Esophagus muscularis mucosa (tissue), 4 donors: ENCODE measurements around the gene SLF2. TPM values are rescaled to one million over a fixed set of nuclear protein-coding genes. Genes with fewer than 3 reads are reported as not detected.
A peak's percentile ranks its signal among the peaks of the same experiment; 100 is the strongest.

Experiments used
- DNase-seq: peaks from one replicate; pipeline ENCODE4 v3.0.0-alpha.2; 2017; ENCODE audit errors: extremely low spot score
- H3K27ac ChIP-seq, 4 donors: fragments of 200-600 bp; sonication (generic); replicated peaks in 1 of 4; 1 replicate in 3 of 4; 2 replicates in 1 of 4; pipeline ENCODE4 v1.5.1; 2016 to 2019; ENCODE audit warnings: mild to moderate bottlenecking in 1 of 4
- H3K27me3 ChIP-seq, 4 donors: fragments of 200-600 bp; sonication (generic); one replicate each; pipeline versions ENCODE4 v1.5.1 to v1.6.0; 2016 to 2019
- H3K36me3 ChIP-seq, 4 donors: fragments of 200-600 bp; sonication (generic); one replicate each; pipeline ENCODE4 v1.5.1; 2016 to 2019
- H3K4me1 ChIP-seq, 4 donors: fragments of 200-600 bp; sonication (generic); one replicate each; pipeline ENCODE4 v1.5.1; 2016 to 2019
- H3K4me3 ChIP-seq, 4 donors: fragments of 200-600 bp; sonication (generic); 1 replicate in 2 of 4; 2 replicates in 2 of 4; pipeline ENCODE4 v1.5.1; 2016 to 2019; ENCODE audit warnings: mild to moderate bottlenecking in 4 of 4, moderate library complexity in 1 of 4
- H3K9me3 ChIP-seq, 4 donors: fragments of 200-600 bp; sonication (generic); 1 replicate in 3 of 4; 2 replicates in 1 of 4; pipeline ENCODE4 v1.5.1; 2016 to 2019
- EP300 ChIP-seq: sonication (generic); formaldehyde crosslinking; IDR thresholded peaks from one replicate; pipeline ENCODE4 v1.6.1; 2017; ENCODE audit warnings: antibody characterized with exemption
- POLR2A ChIP-seq: fragments of 450-650 bp; IDR thresholded peaks from one replicate; pipeline ENCODE4 v1.6.1; 2017; ENCODE audit warnings: antibody characterized with exemption, moderate library complexity, mild to moderate bottlenecking, low read depth
- POLR2AphosphoS5 ChIP-seq, 2 donors: sonication (generic); formaldehyde crosslinking; IDR thresholded peaks; one replicate each; pipeline ENCODE4 v1.6.1; 2017; ENCODE audit warnings: antibody characterized with exemption in 2 of 2
- WGBS: methylation state at CpG from one replicate; pipeline ENCODE4 v1.1.5; 2018; 5-methylcytosine and 5-hydroxymethylcytosine counted together
- intact Hi-C: fragments of 100-400 bp; cut with DNase I; formaldehyde crosslinking; loops from one replicate; pipeline ENCODE4 v1.15.1; 2023
- total RNA-seq, 4 donors: library from RNA; depleted of rRNA; stranded (reverse); fragments of >200 nt; gene quantifications; one replicate each; pipeline versions ENCODE4 v1.1.0 to v1.2.1, GENCODE V29; 2016
- TF ChIP-seq, protein P1 (sequence below), 3 experiments: fragments of 200-600 bp in 2 of 3; fragments of 450-650 bp in 1 of 3; sonication (generic) in 2 of 3; IDR thresholded peaks; one replicate each; pipeline ENCODE4 v1.5.1; 2017 to 2019; ENCODE audit warnings: antibody characterized with exemption in 3 of 3, mild to moderate bottlenecking in 2 of 3, moderate library complexity in 1 of 3

Gene SLF2
- total RNA-seq, 4 donors from 2014 or later, result 19.1 to 34.1 (median 20.8) TPM

DNA sequence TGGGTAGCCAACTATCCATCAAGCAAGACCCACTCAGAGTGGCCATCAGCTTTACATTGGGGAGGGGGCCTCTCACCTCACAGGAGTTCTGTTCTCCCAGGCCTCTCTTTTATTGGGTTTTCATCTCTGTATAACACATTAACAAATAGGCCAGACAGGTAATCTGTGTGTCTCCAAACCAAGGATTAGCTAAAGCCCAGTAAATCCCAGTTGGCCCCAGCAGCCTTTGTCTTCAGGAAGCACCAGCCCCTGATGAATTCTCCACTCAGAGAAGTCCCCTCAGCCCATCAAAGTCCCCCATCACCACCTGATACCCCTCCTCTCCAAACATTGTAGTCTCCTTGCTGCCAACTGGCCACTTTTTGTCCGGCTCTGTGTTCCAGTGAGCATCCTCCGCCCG is 16.9 kb upstream of the SLF2 start:
- TF ChIP-seq EP300 (no peak), POLR2AphosphoS5 (IDR thresholded peaks at IDR 0.05) (no peak), POLR2A (no peak)
- TF ChIP-seq, protein P1, sequence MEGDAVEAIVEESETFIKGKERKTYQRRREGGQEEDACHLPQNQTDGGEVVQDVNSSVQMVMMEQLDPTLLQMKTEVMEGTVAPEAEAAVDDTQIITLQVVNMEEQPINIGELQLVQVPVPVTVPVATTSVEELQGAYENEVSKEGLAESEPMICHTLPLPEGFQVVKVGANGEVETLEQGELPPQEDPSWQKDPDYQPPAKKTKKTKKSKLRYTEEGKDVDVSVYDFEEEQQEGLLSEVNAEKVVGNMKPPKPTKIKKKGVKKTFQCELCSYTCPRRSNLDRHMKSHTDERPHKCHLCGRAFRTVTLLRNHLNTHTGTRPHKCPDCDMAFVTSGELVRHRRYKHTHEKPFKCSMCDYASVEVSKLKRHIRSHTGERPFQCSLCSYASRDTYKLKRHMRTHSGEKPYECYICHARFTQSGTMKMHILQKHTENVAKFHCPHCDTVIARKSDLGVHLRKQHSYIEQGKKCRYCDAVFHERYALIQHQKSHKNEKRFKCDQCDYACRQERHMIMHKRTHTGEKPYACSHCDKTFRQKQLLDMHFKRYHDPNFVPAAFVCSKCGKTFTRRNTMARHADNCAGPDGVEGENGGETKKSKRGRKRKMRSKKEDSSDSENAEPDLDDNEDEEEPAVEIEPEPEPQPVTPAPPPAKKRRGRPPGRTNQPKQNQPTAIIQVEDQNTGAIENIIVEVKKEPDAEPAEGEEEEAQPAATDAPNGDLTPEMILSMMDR (IDR thresholded peaks at IDR 0.05), result no peak
- Histone ChIP-seq H3K9me3 (no peaks in the 10 kb centered on the region), H3K27me3 (peaks cover 0 to 65% (median 3%) of the 10 kb centered on the region in 4 donors), H3K4me1 (no peaks in the 10 kb centered on the region), H3K36me3 (no peaks in the 10 kb centered on the region), H3K27ac (no peak overlapping the region), H3K4me3 (no peak overlapping the region)
- intact Hi-C loops, result no loop called here
- 94% methylated on average over 3 of the region's 3 CpGs for WGBS
- peak; percentile 87 for DNase-seq

DNA sequence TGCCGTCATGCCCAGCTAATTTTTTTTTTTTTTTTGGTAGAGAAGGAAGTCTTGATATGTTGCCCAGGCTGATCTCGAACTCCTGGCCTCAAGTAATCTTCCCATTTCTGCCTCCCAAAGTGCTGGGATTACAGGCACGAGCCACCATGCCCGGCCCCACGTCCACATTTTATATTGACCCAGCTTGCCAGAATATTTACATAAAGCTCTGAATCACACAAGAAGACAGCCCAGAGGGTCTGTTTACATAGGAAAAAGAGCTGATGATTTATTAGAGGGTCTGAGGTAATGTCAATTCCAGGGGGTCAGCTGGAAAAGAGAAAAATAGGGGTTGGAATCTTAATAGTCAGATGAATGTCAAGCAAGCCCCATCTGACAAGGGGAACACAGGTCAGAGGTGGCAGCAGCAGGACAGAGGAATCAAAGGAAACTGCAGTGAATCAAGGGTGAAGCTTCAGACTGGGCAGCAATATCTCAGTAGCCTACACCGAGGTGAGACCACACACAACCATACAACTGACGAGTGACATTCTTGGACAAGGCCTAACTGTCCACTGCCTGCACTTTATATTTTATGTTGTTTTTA is 15.8 kb upstream of the SLF2 start:
- Histone ChIP-seq H3K27me3 (peaks cover 0 to 70% (median 3%) of the 10 kb centered on the region in 4 donors), H3K36me3 (no peaks in the 10 kb centered on the region), H3K4me3 (no peak overlapping the region), H3K9me3 (no peaks in the 10 kb centered on the region), H3K4me1 (no peaks in the 10 kb centered on the region), H3K27ac (no peak overlapping the region)
- peak; percentile 19 for DNase-seq
- WGBS, result 67% methylated on average over 7 of the region's 7 CpGs
- TF ChIP-seq, protein P1 (IDR thresholded peaks at IDR 0.05), result no peak
- TF ChIP-seq POLR2AphosphoS5 (IDR thresholded peaks at IDR 0.05) (no peak), EP300 (no peak), POLR2A (no peak)
- intact Hi-C loops, result no loop called here

DNA sequence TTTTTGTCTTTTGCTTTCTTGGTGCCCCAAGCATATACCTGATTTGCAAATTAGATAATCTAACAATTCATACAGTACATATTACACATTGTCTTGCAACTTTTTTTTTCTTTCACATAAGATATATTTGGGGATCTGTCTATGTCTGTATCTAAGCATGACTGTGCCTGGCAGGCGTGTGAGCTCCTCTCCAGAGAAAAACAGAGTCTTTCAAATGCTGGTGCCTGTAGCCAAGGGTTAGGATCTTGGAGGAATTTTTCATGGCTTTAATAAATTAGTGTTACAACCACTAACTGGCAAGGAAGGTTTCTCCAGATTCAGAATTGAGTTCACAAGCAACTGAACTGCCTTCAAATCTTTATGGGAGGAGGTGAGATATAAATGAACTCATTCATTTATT is 14.8 kb upstream of the SLF2 start:
- intact Hi-C loops, result no loop called here
- Histone ChIP-seq H3K36me3 (no peaks in the 10 kb centered on the region), H3K4me3 (no peak overlapping the region), H3K27ac (no peak overlapping the region), H3K27me3 (peaks cover 0 to 68% (median 0%) of the 10 kb centered on the region in 4 donors), H3K9me3 (no peaks in the 10 kb centered on the region), H3K4me1 (no peaks in the 10 kb centered on the region)
- TF ChIP-seq, protein P1 (IDR thresholded peaks at IDR 0.05), result no peak
- TF ChIP-seq EP300 (no peak), POLR2AphosphoS5 (IDR thresholded peaks at IDR 0.05) (no peak), POLR2A (no peak)
- 84% methylated on average over 1 of the region's 1 CpG for WGBS
- DNase-seq, result no peak

DNA sequence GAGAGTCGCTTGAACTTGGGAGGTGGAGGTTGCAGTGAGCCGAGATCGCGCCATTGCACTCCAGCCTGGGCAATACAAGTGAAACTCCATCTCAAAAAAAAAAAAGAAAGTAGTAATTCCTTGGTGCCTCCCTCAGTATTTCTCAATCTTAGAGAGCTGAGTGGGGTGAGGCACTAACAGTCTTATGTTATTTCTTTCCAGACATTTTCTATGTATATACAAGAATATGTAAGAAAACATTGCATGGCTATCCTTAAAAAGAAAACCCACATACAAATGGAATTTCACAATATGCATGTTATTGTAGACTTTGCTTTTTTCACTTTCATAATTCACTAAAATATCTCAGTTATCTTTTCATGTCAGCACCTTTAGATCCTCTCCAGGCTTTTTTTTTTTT is 13.6 kb upstream of the SLF2 start:
- no peak for DNase-seq
- H3K4me1 ChIP-seq, result no peaks in the 10 kb centered on the region
- H3K27ac ChIP-seq, result no peak overlapping the region
- TF ChIP-seq POLR2AphosphoS5 (IDR thresholded peaks at IDR 0.05) (no peak), EP300 (no peak), POLR2A (no peak)
- TF ChIP-seq, protein P1 (IDR thresholded peaks at IDR 0.05), result no peak
- no peak overlapping the region for H3K4me3 ChIP-seq
- intact Hi-C loops, result no loop called here
- H3K27me3 ChIP-seq, result peaks cover 0 to 62% (median 0%) of the 10 kb centered on the region in 4 donors
- no peaks in the 10 kb centered on the region for H3K36me3 ChIP-seq
- no peaks in the 10 kb centered on the region for H3K9me3 ChIP-seq
- WGBS, result 97% methylated on average over 4 of the region's 4 CpGs

DNA sequence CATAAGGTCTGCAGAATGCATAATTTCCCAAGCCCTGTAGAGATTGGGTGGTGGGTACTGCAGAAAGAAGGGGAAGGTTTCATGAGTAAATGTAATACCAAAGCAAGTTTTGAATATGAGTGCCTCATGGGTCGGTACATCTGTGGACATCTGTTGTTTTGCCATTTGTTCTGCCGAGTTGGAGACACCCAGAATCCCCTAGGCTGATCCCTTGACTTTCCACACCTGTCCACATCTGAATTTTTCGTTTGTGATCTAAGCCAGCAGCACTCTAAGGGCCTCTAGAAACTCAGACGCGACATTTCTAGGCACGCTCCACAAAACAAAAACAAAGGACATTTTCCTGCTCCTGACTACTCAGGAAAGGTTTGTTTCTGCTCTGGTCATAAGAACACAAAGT is 11.7 kb upstream of the SLF2 start:
- Histone ChIP-seq H3K36me3 (no peaks in the 10 kb centered on the region), H3K4me3 (no peak overlapping the region), H3K4me1 (no peaks in the 10 kb centered on the region), H3K27ac (no peak overlapping the region), H3K9me3 (no peaks in the 10 kb centered on the region), H3K27me3 (peaks cover 0 to 44% (median 0%) of the 10 kb centered on the region in 4 donors)
- no peak for DNase-seq
- TF ChIP-seq EP300, result no peak
- TF ChIP-seq, protein P1 (IDR thresholded peaks at IDR 0.05), result no peak
- intact Hi-C loops, result no loop called here
- WGBS, result 63% methylated on average over 6 of the region's 6 CpGs
